ENCODE results near the gene PAPPA. TPM values are rescaled to one million over a fixed set of nuclear protein-coding genes. Genes with fewer than 3 reads are reported as not detected.

Gene PAPPA
- total and polyA plus RNA-seq, 2 of the 8 experiments (the other 6 are each of a cell fraction or from before 2014, with no cell fraction given), result 0.18 to 0.63 TPM

GRCh38 chr9:116151966-116152381, 1.6 kb upstream of the PAPPA start:
- H3K79me2 ChIP-seq (ENCODE audit: control insufficient read depth in 1 of 2, insufficient read depth in 2 of 2, low read length in 2 of 2), result no peaks in the 10 kb centered on the region
- no peak overlapping the region for H4K8ac ChIP-seq (ENCODE audit: extremely low read depth, insufficient read depth, low read length)
- H3K9me3 ChIP-seq (ENCODE audit: insufficient read depth in 2 of 2, low read depth in 1 of 2, low read length in 1 of 2), result no peaks in the 10 kb centered on the region
- no peak overlapping the region for H2BK5ac ChIP-seq (ENCODE audit: low read depth, low read length)
- no peaks in the 10 kb centered on the region for H3K79me1 ChIP-seq (ENCODE audit: low read depth, low read length)
- no peak overlapping the region for H4K91ac ChIP-seq (replicated peaks; ENCODE audit: insufficient read length, low read length)
- FAIRE-seq (no peak), DNase-seq (ENCODE audit: low read depth in 1 of 2, low spot score in 2 of 2) (no peak)
- no peaks in the 10 kb centered on the region for H4K20me1 ChIP-seq (replicated peaks in 1 of 2; ENCODE audit: control insufficient read depth in 1 of 2, insufficient read depth in 2 of 2, low read length in 2 of 2)
- H3K27me3 ChIP-seq (replicated peaks in 1 of 4; ENCODE audit: control insufficient read depth in 3 of 4, extremely low read depth in 1 of 4, insufficient read depth in 3 of 4, low read length in 3 of 4), result peaks cover 7 to 31% (median 22%) of the 10 kb centered on the region in 4 experiments
- TF ChIP-seq SAP30 (IDR thresholded peaks at IDR 0.05; ENCODE audit: insufficient read depth, insufficient replicate concordance, low read length) (no peak), POLR2AphosphoS5 (IDR thresholded peaks at IDR 0.05; ENCODE audit: low read depth, low read length) (no peak), CEBPB (IDR thresholded peaks at IDR 0.05; ENCODE audit: low read depth, low read length) (no peak), GABPA (IDR thresholded peaks at IDR 0.05; ENCODE audit: borderline replicate concordance, insufficient read depth, low read length) (no peak), CREB1 (IDR thresholded peaks at IDR 0.05) (no peak), FOSL1 (IDR thresholded peaks at IDR 0.05; ENCODE audit: insufficient read depth, low read depth, low read length) (no peak)
- no peaks in the 10 kb centered on the region for H3K36me3 ChIP-seq (ENCODE audit: control insufficient read depth in 2 of 4, insufficient read depth in 4 of 4, low read length in 3 of 4)
- H3K9ac ChIP-seq (replicated peaks in 1 of 4; ENCODE audit: extremely low read depth in 1 of 4, low read depth in 3 of 4, low read length in 3 of 4), result no peak overlapping the region
- no peak overlapping the region for H2BK120ac ChIP-seq (replicated peaks; ENCODE audit: low read depth, low read length)
- 71% methylated on average over 6 of the region's 6 CpGs; no CpG with 5 or more reads in 1 of the 2 experiments for WGBS, 2 experiments (ENCODE audit: extremely low coverage in 1 of 2, insufficient coverage in 1 of 2, insufficient read length in 1 of 2, insufficient replicate concordance in 2 of 2, low coverage in 1 of 2, low lambda C conversion rate in 2 of 2, missing lambda C conversion rate in 1 of 2)
- ChIA-PET POLR2A (ENCODE audit: partially characterized antibody) (no interaction called here), CTCF (ENCODE audit: partially characterized antibody) (interaction anchor here (0.6 to 4.3 kb wide), 35 partner anchors 11 to 562 kb away, joined by 3 to 38 read pairs (median 3); no protein-coding TSS in a partner anchor)
- H3K14ac ChIP-seq (ENCODE audit: insufficient read length), result no peak overlapping the region
- H3K4me1 ChIP-seq (replicated peaks in 1 of 4; ENCODE audit: control insufficient read depth in 3 of 4, insufficient read depth in 4 of 4, low read length in 3 of 4), result peaks cover 0 to 13% (median 4%) of the 10 kb centered on the region in 4 experiments; a peak in 3 of 7 replicates
- no peak overlapping the region for H2AFZ ChIP-seq (ENCODE audit: low read length)
- no peak overlapping the region for H3K18ac ChIP-seq (ENCODE audit: extremely low read depth, low read length)
- H3K27ac ChIP-seq (ENCODE audit: low read depth, low read length), result no peak overlapping the region
- H2BK15ac ChIP-seq (ENCODE audit: low read length), result no peak overlapping the region
- no peak overlapping the region for H2BK12ac ChIP-seq (ENCODE audit: low read depth, low read length)
- H3K4ac ChIP-seq (replicated peaks; ENCODE audit: insufficient read length, low read depth, low read length), result no peak overlapping the region
- H3K23me2 ChIP-seq (ENCODE audit: low read depth, low read length), result peaks cover 21% of the 10 kb centered on the region
- H3K4me2 ChIP-seq (ENCODE audit: insufficient read depth in 1 of 2, low read depth in 2 of 2, low read length in 2 of 2), result no peak overlapping the region
- H4K5ac ChIP-seq (ENCODE audit: insufficient read length, low read depth, low read length), result no peak overlapping the region
- no peak overlapping the region for H3K56ac ChIP-seq (replicated peaks; ENCODE audit: insufficient read length, low read depth, low read length)
- no peak overlapping the region for H3K23ac ChIP-seq (ENCODE audit: insufficient read length)
- no peak overlapping the region for H2BK20ac ChIP-seq (ENCODE audit: low read length)
- no peak overlapping the region for H3K4me3 ChIP-seq (ENCODE audit: extremely low read depth in 1 of 4, insufficient read depth in 2 of 4, low read depth in 3 of 4, low read length in 4 of 4)
- no peak overlapping the region for H2AK5ac ChIP-seq (ENCODE audit: low read depth, low read length)

Measured in H1 (cell line).